ENCODE results near the gene PTPRE. TPM values are rescaled to one million over a fixed set of nuclear protein-coding genes. Genes with fewer than 3 reads are reported as not detected.

The PTPRE gene
- total and polyA plus RNA-seq, 10 of the 15 experiments (the other 5 are each of a cell fraction or from before 2014, with no cell fraction given), result 2.9 to 7.6 (median 5.8) TPM

GRCh38 chr10:127991543-127992255, 84.8 kb downstream of the PTPRE start:
- peaks cover 0 to 2% of the 10 kb centered on the region in 2 experiments; a peak in 2 of 4 replicates for H3K27me3 ChIP-seq (replicated peaks in 1 of 2; ENCODE audit: control insufficient read depth in 2 of 2, insufficient read depth in 2 of 2, low read length in 1 of 2)
- no peaks in the 10 kb centered on the region for H4K20me1 ChIP-seq (ENCODE audit: control insufficient read depth, insufficient read depth)
- H3K4me2 ChIP-seq (ENCODE audit: control insufficient read depth, insufficient read depth), result no peak overlapping the region
- in situ Hi-C loops (cut with MboI) (no loop called here), intact Hi-C loops (cut with micrococcal nuclease; ENCODE audit: unreplicated experiment) (no loop called here)
- ChIA-PET RAD21 (ENCODE audit: unreplicated experiment) (no interaction called here), POLR2A (no interaction called here), SMC1A (ENCODE audit: uncharacterized antibody, unreplicated experiment) (interaction anchor here (0.8 to 1.2 kb wide), 3 partner anchors 19 to 79 kb away, joined by 3 read pairs; no protein-coding TSS in a partner anchor), CTCF (no interaction called here)
- no peak overlapping the region for H3K4me3 ChIP-seq
- H3K36me3 ChIP-seq (ENCODE audit: control insufficient read depth in 2 of 2, insufficient read depth in 2 of 2, low read length in 1 of 2), result no peaks in the 10 kb centered on the region
- H2AFZ ChIP-seq (ENCODE audit: control insufficient read depth, low read depth, low read length), result no peak overlapping the region
- TF ChIP-seq LARP7 (IDR thresholded peaks at IDR 0.05), result no peak
- TF ChIP-seq BCL3 (IDR thresholded peaks at IDR 0.05; ENCODE audit: borderline replicate concordance, insufficient read depth, low read depth, low read length, poor library complexity, severe bottlenecking), result no peak
- TF ChIP-seq KDM1A (IDR thresholded peaks at IDR 0.05; ENCODE audit: borderline replicate concordance), result no peak
- no peak for TF ChIP-seq RUNX3 (IDR thresholded peaks at IDR 0.05; ENCODE audit: low read length)
- TF ChIP-seq HCFC1 (IDR thresholded peaks at IDR 0.05; ENCODE audit: low read length), result no peak
- TF ChIP-seq IRF4 (IDR thresholded peaks at IDR 0.05; ENCODE audit: low read depth, low read length), result no peak
- no peak for TF ChIP-seq MXI1 (IDR thresholded peaks at IDR 0.05; ENCODE audit: low read depth, low read length)
- TF ChIP-seq WRNIP1 (IDR thresholded peaks at IDR 0.05; ENCODE audit: borderline replicate concordance, low read depth, low read length), result no peak
- TF ChIP-seq MTA3 (IDR thresholded peaks at IDR 0.05; ENCODE audit: borderline replicate concordance, low read length), result no peak
- TF ChIP-seq ZNF384 (IDR thresholded peaks at IDR 0.05; ENCODE audit: borderline replicate concordance, low read depth, low read length), result no peak
- no peak for TF ChIP-seq SRF (IDR thresholded peaks at IDR 0.05; ENCODE audit: low read depth in 2 of 2, low read length in 2 of 2)
- no peak for TF ChIP-seq NR2C2 (IDR thresholded peaks at IDR 0.05; ENCODE audit: borderline replicate concordance, control insufficient read depth, insufficient read length, low read depth)
- H3K9ac ChIP-seq (ENCODE audit: control insufficient read depth, insufficient read depth, low read length), result no peak overlapping the region
- no peaks in the 10 kb centered on the region for H3K79me2 ChIP-seq (ENCODE audit: control insufficient read depth, insufficient read depth, low read length)
- H3K4me1 ChIP-seq (ENCODE audit: control insufficient read depth, insufficient read depth, low read length), result no peaks in the 10 kb centered on the region
- FAIRE-seq, result no peak
- no peak for DNase-seq (ENCODE audit: low read depth, low spot score)
- H3K9me3 ChIP-seq (replicated peaks; ENCODE audit: control insufficient read depth, insufficient read depth, low read length), result no peaks in the 10 kb centered on the region
- 14% methylated on average over 8 of the region's 8 CpGs for WGBS (ENCODE audit: insufficient coverage, insufficient replicate concordance, low lambda C conversion rate, missing lambda C conversion rate)
- BruUV-seq (replicated peaks), result no TSS peak
- no peak for ATAC-seq
- H3K27ac ChIP-seq (ENCODE audit: control insufficient read depth, insufficient read depth), result no peak overlapping the region
